Activated CD4-positive, alpha-beta T cell treated with anti-CD3 and anti-CD28 coated beads, Interleukin-2, amount 50 U/mL, for 4 hours (primary cell): ENCODE measurements around the gene BCAN.

Experiments used
- DNase-seq, 2 experiments: peaks; one replicate each; pipeline ENCODE4 v3.0.0-alpha.2; 2020

The BCAN gene

DNA sequence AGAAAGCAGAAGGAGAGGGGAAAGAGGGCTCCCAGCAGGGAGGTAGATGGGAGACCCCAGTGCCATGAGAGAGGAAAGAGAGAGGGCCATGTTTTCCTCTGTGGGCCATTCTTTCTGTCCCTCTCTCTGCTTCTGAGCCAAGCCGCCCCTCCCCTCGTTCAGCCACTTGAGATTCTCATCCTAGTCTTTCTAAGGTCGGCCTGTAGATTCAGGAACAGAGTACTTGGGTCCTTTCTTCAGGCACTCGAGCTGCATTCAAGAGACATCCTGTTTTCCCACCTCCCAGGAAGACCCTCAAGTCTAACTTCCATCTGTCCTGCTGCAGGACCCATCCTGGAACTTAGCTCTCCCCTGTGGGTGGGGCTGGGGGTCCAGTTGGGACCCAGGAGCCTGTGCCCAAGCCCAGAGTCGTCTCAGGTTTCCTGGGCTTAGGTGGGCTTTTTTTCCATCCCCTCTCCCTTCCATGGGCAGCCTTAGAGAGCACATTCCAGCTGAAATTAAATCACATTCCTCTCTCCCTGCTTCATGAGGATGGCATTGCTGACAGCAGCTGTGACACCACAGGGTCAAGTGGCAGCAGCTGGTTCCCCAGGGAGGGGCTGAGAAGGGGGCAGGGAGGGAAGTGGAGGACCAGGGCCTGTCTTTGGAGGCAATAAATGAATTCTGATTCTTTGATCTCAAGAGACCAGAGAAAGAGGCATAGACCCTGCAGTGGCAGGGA lies 22.3 kb downstream of the BCAN start:
- no peak for DNase-seq

- no peak for DNase-seq
Measured at GRCh38 chr1:156664767-156665411, 23.0 kb downstream of the BCAN start.

DNA sequence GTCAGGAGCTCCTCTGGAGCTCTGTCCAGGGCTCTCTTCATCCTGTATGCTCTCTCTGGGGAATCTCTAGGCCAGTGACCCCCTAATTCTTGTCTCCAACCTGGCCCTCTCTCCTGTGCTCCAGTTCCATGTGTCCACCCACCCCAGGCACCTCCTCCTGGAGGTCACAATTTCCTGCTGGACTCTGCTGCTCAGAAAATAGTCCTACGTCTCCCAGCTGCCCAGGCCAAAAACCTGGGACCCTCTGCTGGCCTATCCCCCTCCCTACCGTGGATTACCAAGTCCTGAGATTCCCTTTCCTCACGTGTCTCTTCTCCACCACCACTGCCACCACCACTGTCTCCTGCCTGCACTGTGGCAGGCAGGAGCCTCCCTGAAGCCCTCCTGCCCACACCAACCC lies 23.6 kb downstream of the BCAN start:
- DNase-seq = no peak

DNA sequence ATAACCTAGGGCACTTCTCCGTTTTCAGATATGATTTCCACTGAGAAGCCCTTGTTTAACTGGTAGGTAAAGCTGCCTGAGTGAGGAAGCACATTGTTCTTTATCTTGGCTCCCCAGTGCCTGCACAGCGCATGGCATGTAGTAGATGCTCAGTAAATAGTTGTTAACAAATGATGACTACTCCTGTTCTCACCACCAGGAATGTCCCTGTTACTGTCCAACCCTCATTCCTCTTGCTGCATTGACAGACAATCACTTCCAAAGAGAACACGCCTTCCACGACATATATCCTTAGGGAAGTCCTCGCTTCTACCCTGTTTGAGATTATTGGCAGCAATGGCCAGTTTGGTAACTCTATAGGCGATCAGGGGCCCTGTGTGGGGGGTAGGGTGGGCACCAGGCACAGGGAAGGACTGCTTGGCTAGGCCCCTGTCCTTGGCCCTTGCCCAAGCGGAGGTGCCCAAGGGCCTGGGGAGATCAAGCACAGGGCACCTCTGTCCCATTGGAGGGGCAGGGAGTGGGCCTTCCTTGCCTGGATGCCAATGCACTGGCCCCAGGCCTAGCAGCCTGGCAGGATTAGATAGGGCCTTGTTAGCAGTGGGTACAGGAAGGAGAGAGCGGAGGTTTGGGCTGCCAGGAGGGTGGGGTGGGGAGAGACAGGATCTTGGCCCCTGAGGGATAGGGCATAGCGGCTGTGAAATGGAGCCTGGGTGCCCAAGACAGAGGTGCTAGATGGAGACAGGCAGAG lies 25.1 kb downstream of the BCAN start:
- no peak for DNase-seq

DNA sequence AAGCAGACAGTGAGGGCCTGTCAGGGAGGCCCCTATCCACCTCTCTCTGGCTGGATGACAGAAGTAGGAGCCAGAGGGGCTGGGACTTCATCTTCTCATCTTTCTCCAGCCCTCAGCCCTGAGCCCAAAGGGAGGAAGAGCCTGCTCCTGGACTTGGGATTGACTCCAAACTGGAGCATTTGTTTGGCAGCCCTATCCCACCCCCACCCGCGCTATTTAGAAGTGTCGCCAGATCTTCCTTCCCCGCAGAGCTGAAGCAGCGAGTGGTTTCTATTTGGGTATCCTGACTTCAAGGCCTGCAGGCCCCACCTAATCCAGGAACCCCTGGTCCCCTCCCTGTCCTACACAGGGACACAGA lies 25.7 kb downstream of the BCAN start:
- no peak for DNase-seq

GRCh38 chr1:156667968-156668709 lies 26.2 kb downstream of the BCAN start:
- DNase-seq = no peak

- DNase-seq = no peak
Measured at GRCh38 chr1:156668801-156669637, 27.1 kb downstream of the BCAN start.

- no peak for DNase-seq
Measured at GRCh38 chr1:156669794-156670193, 27.9 kb downstream of the BCAN start.

GRCh38 chr1:156670359-156670758 lies 28.4 kb downstream of the BCAN start:
- no peak for DNase-seq

- DNase-seq = no peak
Measured at GRCh38 chr1:156670791-156671190, 28.9 kb downstream of the BCAN start.

DNA sequence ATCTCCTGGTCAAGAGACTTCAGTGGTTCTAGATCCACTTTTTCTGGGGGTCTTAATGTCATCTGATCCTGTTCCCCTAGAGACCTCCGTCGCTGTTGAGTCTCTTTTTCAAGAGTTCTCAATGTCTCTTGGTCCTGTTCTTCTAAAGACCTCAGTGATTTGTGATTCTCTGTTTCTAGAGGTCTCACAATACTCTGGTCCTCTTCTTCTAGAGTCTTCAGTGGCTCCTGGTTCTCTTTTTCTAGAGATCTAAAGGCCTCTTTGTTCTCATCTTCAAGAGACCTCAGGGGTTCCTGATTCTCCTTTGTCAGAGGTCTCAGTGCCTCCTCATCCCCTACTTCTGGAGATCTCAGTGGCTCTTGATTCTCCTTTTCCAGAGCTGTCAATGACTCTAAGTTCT lies 29.9 kb downstream of the BCAN start:
- no peak for DNase-seq

GRCh38 chr1:156673387-156674121 lies 31.6 kb downstream of the BCAN start:
- no peak for DNase-seq

DNA sequence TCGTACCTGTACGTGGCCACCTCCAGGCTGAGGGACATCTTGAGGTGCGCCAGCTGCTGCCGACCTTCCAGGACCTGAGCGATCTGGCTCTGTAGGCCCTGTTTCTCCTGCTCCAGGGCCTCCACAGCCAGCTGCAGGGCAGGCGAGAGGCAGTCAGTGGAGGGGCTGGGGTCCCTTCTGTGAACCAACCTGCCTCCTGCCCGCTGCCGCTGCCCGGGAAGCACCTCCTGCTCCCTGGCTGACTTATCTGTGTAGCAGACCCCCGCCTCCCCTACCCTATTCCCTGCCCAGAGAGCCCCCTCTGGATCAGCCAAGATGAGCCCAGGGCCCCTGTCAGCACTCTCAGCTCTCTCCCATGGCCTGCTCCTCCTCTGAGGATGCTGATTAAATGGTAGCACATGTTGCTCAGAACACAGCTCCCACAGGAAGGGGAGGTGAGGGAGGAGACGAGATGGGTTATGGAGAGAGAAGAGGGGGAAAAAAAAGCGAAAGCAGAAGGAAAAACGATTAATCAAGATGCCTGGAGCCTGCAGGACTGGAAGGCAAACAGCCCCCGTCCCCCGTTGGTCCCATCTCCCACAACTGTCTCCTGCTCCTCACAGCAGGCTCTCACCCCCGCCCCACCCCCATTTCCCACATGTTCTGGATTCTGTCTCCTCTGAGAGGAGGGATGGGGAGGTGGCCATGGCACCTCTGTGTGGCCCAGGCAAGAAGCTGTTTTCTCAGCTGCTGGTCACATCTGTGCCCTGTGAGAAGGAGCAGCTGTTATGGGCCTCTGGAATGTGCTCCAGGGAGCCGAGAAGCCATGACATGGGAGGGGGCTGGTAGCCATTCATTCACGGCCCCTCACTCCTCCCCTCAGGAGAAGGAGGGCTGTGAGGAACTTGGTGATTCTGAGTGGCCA lies 33.5 kb downstream of the BCAN start:
- DNase-seq = no peak

DNA sequence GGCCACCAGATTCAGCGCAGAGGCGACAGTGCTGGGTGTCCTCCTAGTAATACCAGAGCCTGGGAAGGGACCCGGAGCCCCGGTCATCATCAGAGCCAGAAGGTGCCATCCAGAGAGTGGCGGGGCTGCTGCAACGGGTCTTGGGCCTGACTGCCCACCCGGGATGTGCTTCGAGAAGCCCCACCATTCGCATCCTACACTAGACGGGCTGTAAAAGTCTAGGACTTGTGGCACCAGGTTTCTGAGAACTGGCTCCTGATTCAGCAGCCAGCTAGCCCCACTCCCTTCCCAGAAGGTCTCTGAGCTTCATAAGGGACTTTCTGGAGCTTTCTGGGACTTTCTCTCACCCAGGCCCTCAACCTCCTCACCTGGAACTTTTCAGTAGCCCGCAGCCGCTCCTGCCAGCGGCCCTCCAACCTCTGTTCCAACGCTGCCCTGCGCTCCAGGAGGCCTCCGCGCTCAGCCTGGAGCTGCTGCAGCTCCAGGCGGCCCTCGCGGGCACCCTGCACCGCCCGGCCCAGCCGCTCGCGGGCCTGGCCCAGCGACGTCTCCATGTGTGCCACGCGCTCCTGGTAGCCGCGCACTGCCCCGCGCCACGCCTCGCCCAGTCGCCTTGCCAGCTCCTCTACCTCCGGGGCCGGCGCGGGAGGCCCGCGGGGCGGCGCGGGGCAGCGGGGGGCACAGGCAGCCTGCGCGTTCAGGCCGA lies 34.4 kb downstream of the BCAN start:
- no peak for DNase-seq

GRCh38 chr1:156676820-156677615 lies 35.1 kb downstream of the BCAN start, which contains the start of gene NES:
NES (minus strand) TSS chr1:156677407; CDS start chr1:156677264, 143 bp downstream.
- no peak for DNase-seq

DNA sequence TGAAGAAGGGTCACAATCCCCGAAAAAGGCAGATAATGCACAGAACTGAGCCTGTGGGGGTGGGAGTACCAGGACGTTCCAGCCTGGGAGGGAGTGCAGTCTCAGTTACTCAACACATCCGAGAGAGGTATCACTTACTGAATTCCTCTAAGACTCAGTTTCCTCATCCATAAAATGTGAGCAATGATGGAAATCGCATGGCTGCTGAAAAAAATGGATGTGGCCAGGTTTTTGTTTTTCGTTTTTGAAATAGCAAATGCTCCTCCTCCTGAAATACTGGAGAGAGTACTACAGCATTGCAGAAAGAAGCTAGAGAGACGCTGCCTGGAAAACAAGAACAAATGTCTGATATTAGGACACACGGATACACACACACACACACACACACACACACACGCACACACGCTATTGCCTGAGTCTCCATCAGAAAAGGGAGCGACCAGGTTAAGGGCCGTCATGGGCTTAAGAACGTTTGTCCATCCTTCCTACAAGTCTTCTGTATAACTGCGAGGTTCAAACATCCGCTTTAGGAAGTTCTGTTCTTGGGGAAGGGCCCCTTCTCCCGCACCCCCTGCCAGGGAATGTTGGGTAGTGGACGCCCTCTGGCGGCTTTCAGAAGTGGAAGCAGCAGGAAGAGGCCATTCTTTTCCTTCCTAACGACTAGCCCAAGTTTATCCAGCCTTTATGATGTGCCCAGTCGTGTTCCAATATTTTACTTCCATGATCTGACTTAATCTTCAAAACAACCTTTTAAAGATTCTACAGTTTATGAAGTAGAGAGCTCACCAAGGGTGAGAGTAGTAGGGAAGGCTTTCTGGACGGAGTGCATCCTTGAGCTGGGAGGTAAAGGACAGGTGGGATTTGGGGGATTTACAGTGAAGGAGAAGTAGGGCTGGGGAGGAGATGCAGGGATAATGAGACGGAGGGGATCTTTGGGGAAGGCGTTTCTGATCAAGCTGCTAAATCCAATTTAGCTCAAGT lies 36.0 kb downstream of the BCAN start:
- DNase-seq = no peak

GRCh38 chr1:156680056-156680455 lies 38.1 kb downstream of the BCAN start:
- no peak for DNase-seq
